ENCODE measurements around the gene ABCG1.

The ABCG1 gene

DNA sequence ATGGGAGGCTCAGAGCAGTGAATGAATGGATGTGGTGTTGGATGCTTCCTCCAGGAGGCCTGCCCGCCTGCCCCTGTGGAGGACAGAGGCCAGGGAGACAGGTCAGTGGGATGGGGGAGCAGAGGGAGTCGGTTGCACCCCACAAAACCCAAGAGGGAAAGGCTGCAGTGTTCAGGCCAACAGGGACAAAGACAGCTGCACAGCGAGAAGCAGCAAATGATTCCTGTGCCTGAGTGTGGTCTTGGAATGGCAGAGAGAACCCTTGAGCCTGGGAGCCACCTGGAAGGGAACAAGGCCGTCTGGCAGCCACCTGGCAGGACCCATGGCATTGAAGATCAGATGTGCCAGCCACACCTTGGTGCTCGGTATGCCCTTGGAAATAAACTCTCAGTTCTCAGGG, 88.2 kb downstream of the ABCG1 start:
- Histone ChIP-seq H3K23ac (ENCODE audit: low read depth, low read length, poor library complexity) (no peak overlapping the region), H3K4ac (ENCODE audit: low read length) (no peak overlapping the region), H3K18ac (ENCODE audit: low read length) (no peak overlapping the region), H3K36me3 (replicated peaks in 1 of 2; ENCODE audit: control insufficient read depth in 2 of 2, insufficient read depth in 2 of 2, low read length in 2 of 2) (no peaks in the 10 kb centered on the region), H2AK5ac (ENCODE audit: low read depth, low read length) (no peak overlapping the region), H3K9me3 (replicated peaks in 1 of 2; ENCODE audit: control insufficient read depth in 2 of 2, insufficient read depth in 1 of 2, low read depth in 1 of 2, low read length in 2 of 2) (no peaks in the 10 kb centered on the region), H2BK15ac (ENCODE audit: low read length) (no peak overlapping the region), H4K8ac (ENCODE audit: low read depth, low read length) (no peak overlapping the region), H3K27ac (replicated peaks; ENCODE audit: low read length) (no peak overlapping the region), H2AFZ (ENCODE audit: low read length) (no peak overlapping the region), H3K4me3 (ENCODE audit: low read length in 2 of 2) (no peak overlapping the region), H3K79me1 (ENCODE audit: low read depth, low read length) (no peaks in the 10 kb centered on the region), H2BK120ac (ENCODE audit: low read depth, low read length) (no peak overlapping the region), H3K4me1 (ENCODE audit: control insufficient read depth in 2 of 2, insufficient read depth in 1 of 2, low read depth in 1 of 2, low read length in 2 of 2) (peaks cover 0 to 5% of the 10 kb centered on the region in 2 donors), H3K27me3 (ENCODE audit: control insufficient read depth in 3 of 3, insufficient read depth in 3 of 3, low read depth in 1 of 3, low read length in 3 of 3) (peaks cover 0 to 26% (median 2%) of the 10 kb centered on the region in 3 experiments), H2BK12ac (ENCODE audit: low read length) (no peak overlapping the region), H3K9ac (ENCODE audit: low read depth, low read length, poor library complexity) (peak overlapping the region; percentile 34), H3K4me2 (ENCODE audit: insufficient read depth, low read length, poor library complexity, severe bottlenecking) (no peak overlapping the region), H2BK5ac (ENCODE audit: low read length) (no peak overlapping the region), H4K91ac (ENCODE audit: low read depth, low read length, poor library complexity) (no peak overlapping the region), H3K14ac (ENCODE audit: low read length) (no peak overlapping the region)
- DNase-seq (ENCODE audit: low spot score), result no peak
- WGBS, 2 donors (ENCODE audit: extremely low coverage in 2 of 2, insufficient read length in 2 of 2, insufficient replicate concordance in 1 of 2), result no CpG with 5 or more reads among the region's 5 CpGs

- Histone ChIP-seq H3K36me3 (replicated peaks in 1 of 2; ENCODE audit: control insufficient read depth in 2 of 2, insufficient read depth in 2 of 2, low read length in 2 of 2) (no peaks in the 10 kb centered on the region), H2BK15ac (ENCODE audit: low read length) (no peak overlapping the region), H4K8ac (ENCODE audit: low read depth, low read length) (no peak overlapping the region), H3K23ac (ENCODE audit: low read depth, low read length, poor library complexity) (no peak overlapping the region), H3K18ac (ENCODE audit: low read length) (no peak overlapping the region), H2AFZ (ENCODE audit: low read length) (no peak overlapping the region), H3K27ac (replicated peaks; ENCODE audit: low read length) (no peak overlapping the region), H3K79me1 (ENCODE audit: low read depth, low read length) (no peaks in the 10 kb centered on the region), H2BK5ac (ENCODE audit: low read length) (no peak overlapping the region), H3K9me3 (replicated peaks in 1 of 2; ENCODE audit: control insufficient read depth in 2 of 2, insufficient read depth in 1 of 2, low read depth in 1 of 2, low read length in 2 of 2) (no peaks in the 10 kb centered on the region), H3K4me1 (ENCODE audit: control insufficient read depth in 2 of 2, insufficient read depth in 1 of 2, low read depth in 1 of 2, low read length in 2 of 2) (peaks cover 0 to 5% of the 10 kb centered on the region in 2 donors), H2AK5ac (ENCODE audit: low read depth, low read length) (peak overlapping the region; percentile 20), H3K9ac (ENCODE audit: low read depth, low read length, poor library complexity) (no peak overlapping the region), H2BK12ac (ENCODE audit: low read length) (no peak overlapping the region), H3K27me3 (ENCODE audit: control insufficient read depth in 3 of 3, insufficient read depth in 3 of 3, low read depth in 1 of 3, low read length in 3 of 3) (peaks cover 0 to 28% (median 2%) of the 10 kb centered on the region in 3 experiments), H3K4me2 (ENCODE audit: insufficient read depth, low read length, poor library complexity, severe bottlenecking) (no peak overlapping the region), H3K4me3 (ENCODE audit: low read length in 2 of 2) (no peak overlapping the region), H3K4ac (ENCODE audit: low read length) (no peak overlapping the region), H3K14ac (ENCODE audit: low read length) (no peak overlapping the region), H4K91ac (ENCODE audit: low read depth, low read length, poor library complexity) (no peak overlapping the region), H2BK120ac (ENCODE audit: low read depth, low read length) (no peak overlapping the region)
- no CpG with 5 or more reads among the region's 17 CpGs for WGBS, 2 donors (ENCODE audit: extremely low coverage in 2 of 2, insufficient read length in 2 of 2, insufficient replicate concordance in 1 of 2)
- DNase-seq (ENCODE audit: low spot score), result no peak
Measured at GRCh38 chr21:42308161-42308913, 89.4 kb downstream of the ABCG1 start.

GRCh38 chr21:42308914-42309752, 90.2 kb downstream of the ABCG1 start:
- Histone ChIP-seq H2AFZ (ENCODE audit: low read length) (peak overlapping the region; percentile 15), H2BK15ac (ENCODE audit: low read length) (no peak overlapping the region), H3K18ac (ENCODE audit: low read length) (no peak overlapping the region), H2BK120ac (ENCODE audit: low read depth, low read length) (no peak overlapping the region), H2AK5ac (ENCODE audit: low read depth, low read length) (peak overlapping the region; percentile 47), H3K9me3 (replicated peaks in 1 of 2; ENCODE audit: control insufficient read depth in 2 of 2, insufficient read depth in 1 of 2, low read depth in 1 of 2, low read length in 2 of 2) (no peaks in the 10 kb centered on the region), H3K27ac (replicated peaks; ENCODE audit: low read length) (no peak overlapping the region), H3K4me1 (ENCODE audit: control insufficient read depth in 2 of 2, insufficient read depth in 1 of 2, low read depth in 1 of 2, low read length in 2 of 2) (peaks cover 0 to 6% of the 10 kb centered on the region in 2 donors), H3K36me3 (replicated peaks in 1 of 2; ENCODE audit: control insufficient read depth in 2 of 2, insufficient read depth in 2 of 2, low read length in 2 of 2) (no peaks in the 10 kb centered on the region), H3K4me2 (ENCODE audit: insufficient read depth, low read length, poor library complexity, severe bottlenecking) (no peak overlapping the region), H2BK12ac (ENCODE audit: low read length) (no peak overlapping the region), H3K14ac (ENCODE audit: low read length) (no peak overlapping the region), H2BK5ac (ENCODE audit: low read length) (no peak overlapping the region), H4K8ac (ENCODE audit: low read depth, low read length) (no peak overlapping the region), H4K91ac (ENCODE audit: low read depth, low read length, poor library complexity) (no peak overlapping the region), H3K23ac (ENCODE audit: low read depth, low read length, poor library complexity) (no peak overlapping the region), H3K9ac (ENCODE audit: low read depth, low read length, poor library complexity) (no peak overlapping the region), H3K27me3 (ENCODE audit: control insufficient read depth in 3 of 3, insufficient read depth in 3 of 3, low read depth in 1 of 3, low read length in 3 of 3) (peaks cover 0 to 36% (median 2%) of the 10 kb centered on the region in 3 experiments), H3K4ac (ENCODE audit: low read length) (no peak overlapping the region), H3K4me3 (ENCODE audit: low read length in 2 of 2) (no peak overlapping the region), H3K79me1 (ENCODE audit: low read depth, low read length) (no peaks in the 10 kb centered on the region)
- DNase-seq (ENCODE audit: low spot score), result no peak
- no CpG with 5 or more reads among the region's 23 CpGs for WGBS, 2 donors (ENCODE audit: extremely low coverage in 2 of 2, insufficient read length in 2 of 2, insufficient replicate concordance in 1 of 2)

GRCh38 chr21:42309753-42310213, 90.8 kb downstream of the ABCG1 start:
- Histone ChIP-seq H3K27me3 (ENCODE audit: control insufficient read depth in 3 of 3, insufficient read depth in 3 of 3, low read depth in 1 of 3, low read length in 3 of 3) (peaks cover 0 to 42% (median 2%) of the 10 kb centered on the region in 3 experiments), H2AK5ac (ENCODE audit: low read depth, low read length) (peak overlapping the region; percentile 60), H4K91ac (ENCODE audit: low read depth, low read length, poor library complexity) (no peak overlapping the region), H3K14ac (ENCODE audit: low read length) (no peak overlapping the region), H3K36me3 (replicated peaks in 1 of 2; ENCODE audit: control insufficient read depth in 2 of 2, insufficient read depth in 2 of 2, low read length in 2 of 2) (no peaks in the 10 kb centered on the region), H2BK12ac (ENCODE audit: low read length) (no peak overlapping the region), H2AFZ (ENCODE audit: low read length) (peak overlapping the region; percentile 41), H3K23ac (ENCODE audit: low read depth, low read length, poor library complexity) (no peak overlapping the region), H2BK15ac (ENCODE audit: low read length) (no peak overlapping the region), H3K79me1 (ENCODE audit: low read depth, low read length) (no peaks in the 10 kb centered on the region), H4K8ac (ENCODE audit: low read depth, low read length) (no peak overlapping the region), H3K4me1 (ENCODE audit: control insufficient read depth in 2 of 2, insufficient read depth in 1 of 2, low read depth in 1 of 2, low read length in 2 of 2) (peaks cover 0 to 6% of the 10 kb centered on the region in 2 donors), H3K4me2 (ENCODE audit: insufficient read depth, low read length, poor library complexity, severe bottlenecking) (peak overlapping the region; percentile 80), H3K4ac (ENCODE audit: low read length) (no peak overlapping the region), H2BK5ac (ENCODE audit: low read length) (no peak overlapping the region), H3K4me3 (ENCODE audit: low read length in 2 of 2) (peak overlapping the region in 1 of 2 donors; percentile 49), H3K9me3 (replicated peaks in 1 of 2; ENCODE audit: control insufficient read depth in 2 of 2, insufficient read depth in 1 of 2, low read depth in 1 of 2, low read length in 2 of 2) (no peaks in the 10 kb centered on the region), H3K18ac (ENCODE audit: low read length) (peak overlapping the region; percentile 20), H3K27ac (replicated peaks; ENCODE audit: low read length) (no peak overlapping the region), H3K9ac (ENCODE audit: low read depth, low read length, poor library complexity) (no peak overlapping the region), H2BK120ac (ENCODE audit: low read depth, low read length) (no peak overlapping the region)
- WGBS, 2 donors (ENCODE audit: extremely low coverage in 2 of 2, insufficient read length in 2 of 2, insufficient replicate concordance in 1 of 2), result no CpG with 5 or more reads among the region's 22 CpGs
- peak; percentile 80 for DNase-seq (ENCODE audit: low spot score)

All from neuronal stem cell (in vitro differentiated cells).